Fibroblast of skin of abdomen (primary cell): ENCODE measurements around the gene MYOF.
"Not testable (repeated sequence)": the region's sequence is repeated elsewhere in the genome, so short reads cannot be mapped to it uniquely, and the experiment has no call there.

ENCODE experiments used
- DNase-seq: peaks from one replicate; pipeline ENCODE4 v3.0.0-alpha.2; 2013

The MYOF gene

DNA sequence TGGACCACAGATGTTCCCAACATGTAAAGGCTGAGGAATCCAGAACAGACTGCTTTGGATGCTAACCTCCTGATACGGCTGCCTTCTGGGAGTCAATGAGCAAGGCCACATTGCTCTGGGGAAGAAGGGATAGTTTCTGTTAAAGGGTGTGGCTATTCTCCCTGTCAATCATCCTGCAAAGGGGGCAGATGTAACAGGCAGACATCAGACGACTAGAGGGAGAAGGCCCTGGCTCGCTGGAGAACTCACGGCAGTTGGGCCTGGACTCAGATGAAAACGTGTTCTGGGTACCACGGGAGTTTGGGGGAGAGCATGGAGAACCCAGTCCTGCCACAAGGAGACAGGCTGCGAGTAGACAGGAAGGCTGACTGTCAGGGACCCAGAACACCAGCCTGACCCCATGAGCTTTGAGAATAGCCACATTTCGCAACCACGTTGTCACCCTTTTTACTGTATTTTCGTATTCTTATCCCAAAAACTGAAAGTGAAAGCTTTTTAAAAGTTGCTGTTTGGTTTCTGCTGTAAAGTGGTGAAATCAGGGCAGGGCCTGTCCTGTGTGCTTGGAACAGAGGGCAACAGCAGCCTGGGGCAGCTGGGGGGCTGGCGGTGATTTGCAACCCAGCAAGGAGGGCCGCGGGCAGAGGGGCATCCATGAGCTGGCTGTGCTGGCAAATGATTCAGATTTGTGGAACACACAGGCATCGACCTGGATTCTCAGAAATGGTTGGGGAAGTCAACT lies 95.3 kb downstream of the MYOF start:
- peak; percentile 47 for DNase-seq

DNA sequence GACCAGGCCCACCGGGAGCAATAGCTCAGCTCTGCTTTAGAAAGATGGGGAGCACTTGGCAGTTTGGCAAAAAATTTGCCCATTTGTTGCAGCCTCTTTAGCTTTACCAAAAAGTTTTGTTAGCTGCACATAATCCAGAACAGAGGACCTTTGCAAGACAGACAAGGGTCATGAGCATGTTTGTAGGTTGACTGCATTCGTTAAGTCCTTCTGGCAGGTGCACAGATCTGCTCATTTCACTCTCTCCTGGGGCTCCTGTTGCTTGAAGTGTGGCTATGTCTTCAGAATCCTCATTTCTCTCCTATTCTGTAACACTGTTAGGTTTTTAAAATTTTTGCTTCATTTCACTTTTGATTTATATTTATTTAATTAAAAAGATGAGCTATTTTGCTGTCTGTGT lies 96.8 kb downstream of the MYOF start:
- no peak for DNase-seq

DNA sequence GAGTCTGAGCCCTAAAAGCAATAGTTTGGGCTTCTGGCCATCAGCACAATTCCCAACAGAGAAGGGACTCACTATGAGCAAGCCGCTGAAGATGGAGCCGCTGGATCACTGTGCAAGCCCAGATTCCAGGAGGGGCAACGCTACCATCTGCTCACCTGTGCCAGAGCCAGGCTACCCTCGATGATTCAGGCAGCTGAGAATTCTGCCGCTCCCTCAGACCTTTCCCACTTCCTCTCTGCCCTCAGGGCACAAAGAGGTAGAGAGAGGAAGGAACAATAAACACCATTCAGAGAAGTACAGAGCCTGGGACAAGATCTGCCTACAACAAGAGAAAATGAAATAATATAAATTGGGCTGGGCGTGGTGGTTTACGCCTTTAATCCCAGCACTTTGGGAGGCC lies 98.1 kb downstream of the MYOF start:
- DNase-seq: no peak

DNA sequence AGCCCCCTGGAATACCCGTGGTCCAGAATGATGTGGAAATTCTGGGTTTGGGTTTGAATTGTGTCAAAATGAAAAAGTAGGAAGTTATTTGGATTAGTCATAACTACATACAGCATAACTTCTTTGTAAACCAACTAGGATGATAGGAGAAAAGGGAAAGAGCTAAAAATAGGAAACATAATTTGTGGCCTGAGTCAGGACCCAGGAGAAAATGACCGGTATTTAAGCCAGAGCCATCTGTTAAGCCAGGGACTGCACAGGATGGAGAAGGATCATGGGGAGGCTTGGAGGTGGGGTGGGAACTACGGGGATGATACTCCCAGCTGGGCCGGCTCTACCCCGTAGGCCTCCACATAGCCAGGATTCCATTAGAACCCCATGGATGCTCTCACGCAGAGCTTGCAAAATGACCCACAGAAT lies 98.6 kb downstream of the MYOF start:
- peak; percentile 96 for DNase-seq

DNA sequence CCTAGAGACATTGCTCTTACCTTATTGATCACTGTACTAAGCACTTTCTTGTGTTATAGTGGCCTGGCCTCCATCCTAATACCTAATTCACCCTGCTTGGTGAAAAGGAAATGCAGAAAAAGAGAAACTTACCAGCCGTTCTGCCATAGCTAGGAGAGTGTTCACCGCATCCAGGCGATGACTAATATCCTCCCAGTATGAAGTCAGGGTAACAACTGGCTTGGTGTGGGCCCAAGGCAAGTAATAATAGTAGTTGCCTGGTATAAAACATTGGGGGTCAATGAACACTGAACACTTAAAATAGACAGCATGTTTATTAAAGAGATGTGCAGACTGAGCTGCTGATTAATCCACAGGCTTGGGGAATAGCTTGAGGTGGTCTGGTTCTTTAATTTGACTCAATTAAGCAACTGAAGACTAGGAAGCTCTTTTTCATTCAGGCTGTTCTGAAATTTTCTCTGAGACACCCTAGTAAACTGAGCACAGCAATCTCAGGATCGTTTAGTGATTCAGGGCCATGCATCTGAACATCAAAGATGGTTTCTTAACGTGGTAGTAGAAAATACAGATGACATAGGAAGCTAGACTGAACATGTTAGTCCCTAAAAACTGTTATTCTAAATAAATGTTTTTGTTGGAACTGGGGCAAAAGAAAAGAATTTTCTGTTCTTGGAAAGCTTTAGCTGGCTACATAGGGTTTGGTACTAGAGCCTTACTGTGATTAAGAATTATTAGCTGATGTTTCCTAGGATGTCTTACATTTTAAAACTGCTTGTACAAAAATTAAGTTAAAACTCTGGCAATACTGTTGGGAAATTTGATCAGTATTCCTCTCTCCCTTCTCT lies 102.2 kb downstream of the MYOF start:
- peak; percentile 46 for DNase-seq

DNA sequence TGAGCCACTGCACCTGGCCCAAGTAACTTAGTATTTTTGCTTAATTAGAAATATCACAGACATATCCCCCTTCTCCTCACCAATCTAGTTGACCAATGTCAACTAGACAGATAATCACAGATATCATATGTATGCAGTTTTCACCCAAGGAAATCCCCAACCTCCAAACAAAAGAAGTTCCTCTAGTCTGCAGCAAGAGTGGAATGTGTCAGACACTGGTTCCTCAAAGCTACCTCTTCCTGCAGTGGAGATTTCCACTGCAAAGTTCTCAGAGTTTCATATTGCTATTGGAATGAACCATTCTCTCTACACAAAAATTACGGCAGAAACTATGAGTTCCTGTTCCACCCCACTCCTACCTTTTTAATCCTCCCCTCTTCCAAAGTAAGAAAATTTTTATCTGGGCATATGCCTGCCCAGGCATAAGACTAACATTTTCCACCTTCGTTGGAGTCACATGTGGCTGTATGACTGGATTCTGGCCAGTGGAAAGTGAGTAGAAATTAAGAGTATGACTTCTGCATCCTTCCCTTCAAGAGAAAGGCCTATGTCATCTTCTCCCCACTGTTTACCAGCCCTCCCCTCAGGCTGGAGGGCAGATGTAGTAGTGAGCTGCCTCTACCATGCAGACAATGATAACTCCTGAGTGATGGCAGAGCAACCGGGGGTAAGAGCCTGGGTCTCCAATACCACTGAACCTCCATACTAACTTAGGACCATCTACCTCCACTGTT lies 103.0 kb downstream of the MYOF start:
- DNase-seq: no peak

DNA sequence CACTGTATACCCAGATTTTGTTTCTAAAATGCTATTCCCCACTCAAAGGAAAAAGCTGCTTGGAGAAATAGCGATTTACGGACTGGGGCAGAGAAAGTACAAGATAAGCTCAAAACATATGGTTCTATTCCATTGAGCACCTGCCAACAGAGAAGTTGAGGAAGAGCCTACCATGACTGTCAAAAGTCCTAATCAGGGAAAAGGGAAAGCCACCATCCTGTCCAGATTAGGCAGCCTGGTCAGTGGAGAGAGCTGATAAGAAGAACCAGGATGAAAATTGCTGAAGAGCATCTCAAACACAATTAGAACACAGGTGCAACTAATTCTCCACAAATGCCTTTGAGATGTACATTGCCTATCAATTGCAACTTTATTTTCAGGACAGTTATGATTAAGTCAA lies 104.1 kb downstream of the MYOF start:
- DNase-seq: no peak

DNA sequence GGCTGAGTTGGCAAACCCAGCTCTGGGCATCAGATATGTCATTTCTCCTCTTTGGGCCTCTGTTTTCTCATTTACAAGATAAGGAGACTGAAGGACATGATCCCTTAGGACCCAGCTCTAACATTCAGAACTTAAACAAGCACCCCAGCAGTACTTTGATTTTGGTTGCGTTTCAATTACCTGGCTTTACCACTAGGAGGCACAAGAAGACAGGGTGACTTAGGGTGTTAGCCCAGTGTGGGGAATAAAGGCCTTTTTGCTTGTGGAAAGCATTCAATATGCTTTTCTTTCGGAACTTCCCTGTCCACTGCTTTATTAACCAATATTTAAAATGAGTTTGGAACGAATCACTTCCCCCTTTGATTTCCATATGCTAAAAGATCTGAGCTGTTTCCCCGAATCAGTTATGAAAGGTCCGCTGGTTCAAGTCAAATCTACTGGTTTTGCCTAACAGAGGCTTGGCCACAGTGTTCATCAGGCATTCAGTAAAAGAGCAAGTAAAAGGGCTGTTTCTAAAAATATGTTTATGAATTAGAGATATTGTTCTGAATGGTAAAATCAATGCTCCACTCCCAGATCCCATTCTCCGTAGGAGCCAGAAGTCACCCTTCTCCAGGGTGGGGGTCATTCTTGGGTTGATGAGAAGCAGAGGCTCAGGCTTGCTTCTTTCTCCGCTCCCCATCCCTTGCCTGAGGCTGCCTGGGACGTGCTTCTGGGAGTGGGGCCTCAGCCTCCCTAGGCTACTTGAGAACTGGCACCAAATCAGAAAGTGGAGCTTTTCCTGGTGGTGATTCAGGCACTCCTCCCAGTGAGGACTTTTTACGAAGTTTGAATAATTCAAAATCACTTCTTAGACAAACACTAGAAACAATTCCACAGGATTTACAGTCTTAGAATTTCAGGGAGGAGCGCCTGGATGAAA lies 105.5 kb downstream of the MYOF start:
- peak; percentile 78 for DNase-seq

DNA sequence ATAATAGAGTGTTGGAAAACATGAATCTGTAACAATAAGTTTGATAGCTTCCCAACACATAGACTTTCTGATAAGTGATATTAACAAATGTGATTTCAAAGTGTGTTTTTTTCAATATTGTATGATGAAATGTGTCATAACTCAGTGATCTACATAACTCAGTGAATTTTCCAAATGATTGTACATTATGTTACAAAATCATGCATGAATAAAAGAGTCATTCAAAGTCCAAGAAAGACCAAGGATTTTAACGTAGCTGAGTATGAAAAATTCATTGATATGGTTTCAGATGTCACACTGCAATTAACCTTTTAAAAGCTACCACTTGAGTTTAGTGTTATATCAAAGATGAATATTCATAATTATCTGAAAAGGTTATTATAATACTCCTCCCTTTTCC lies 111.2 kb downstream of the MYOF start:
- DNase-seq: no peak

DNA sequence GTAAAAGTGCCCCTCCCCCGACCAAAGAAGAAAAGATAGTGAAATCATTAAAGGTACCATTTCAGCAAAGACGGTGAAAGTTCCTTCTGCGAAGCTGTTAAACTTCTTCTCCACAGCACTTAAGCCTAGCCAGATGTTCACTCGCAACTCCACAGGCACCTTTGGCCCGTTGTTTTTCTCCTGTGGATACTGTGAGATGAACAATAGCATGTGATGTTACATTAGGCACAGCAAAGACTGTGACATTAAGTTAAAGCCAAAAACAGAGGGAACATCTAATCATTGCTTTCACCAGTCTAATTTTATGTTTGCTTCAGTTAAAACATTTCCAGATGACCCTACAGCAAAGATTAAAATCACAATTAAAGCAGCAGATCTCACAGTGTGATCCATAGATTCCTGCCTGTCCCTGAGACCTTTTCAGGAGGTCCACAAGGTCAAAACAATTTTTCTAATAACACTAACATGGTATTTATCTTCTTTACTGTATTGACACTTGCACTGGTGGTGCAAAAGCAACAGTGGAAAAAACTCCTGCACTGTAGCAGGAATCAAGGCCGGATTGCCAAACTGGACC lies 112.5 kb downstream of the MYOF start:
- DNase-seq: no peak

DNA sequence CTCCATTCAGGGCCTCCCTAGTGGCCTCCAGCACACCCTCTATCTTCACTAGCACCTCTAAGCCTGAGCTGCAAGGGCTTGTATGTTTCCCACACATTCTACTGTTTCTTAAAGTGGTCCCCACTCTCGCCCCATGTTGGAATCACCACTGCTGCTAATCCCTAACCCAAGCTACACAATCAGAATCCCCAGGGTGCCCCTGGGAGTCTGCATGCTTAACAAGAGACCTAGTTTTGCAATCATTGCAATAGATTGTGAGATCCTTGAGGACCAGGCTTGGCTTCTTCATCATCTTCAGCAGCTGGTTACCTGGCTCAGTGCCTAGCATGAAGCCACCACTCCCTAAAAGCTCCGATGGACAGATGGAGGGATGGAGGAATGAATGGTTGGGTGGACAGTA lies 113.9 kb downstream of the MYOF start:
- DNase-seq: no peak

DNA sequence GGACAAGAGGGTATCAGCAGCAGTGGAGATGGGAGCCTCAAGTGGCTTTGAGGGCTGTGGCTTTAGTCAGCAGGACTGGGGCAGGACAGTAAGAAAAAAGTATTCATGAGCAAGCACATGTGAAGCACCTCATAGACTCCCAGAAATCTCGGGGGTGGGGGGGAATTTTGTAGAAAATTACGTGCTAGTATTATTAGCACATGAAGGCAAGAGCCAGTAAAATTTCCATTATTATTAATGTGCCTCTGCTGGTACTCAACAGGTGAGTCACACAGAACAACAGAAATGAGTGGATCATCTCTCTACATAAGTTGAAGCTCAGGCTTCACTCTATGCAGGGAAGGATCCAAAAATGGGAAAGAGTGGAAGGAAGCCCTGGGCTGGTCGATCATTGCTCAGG lies 114.5 kb downstream of the MYOF start:
- DNase-seq: no peak

DNA sequence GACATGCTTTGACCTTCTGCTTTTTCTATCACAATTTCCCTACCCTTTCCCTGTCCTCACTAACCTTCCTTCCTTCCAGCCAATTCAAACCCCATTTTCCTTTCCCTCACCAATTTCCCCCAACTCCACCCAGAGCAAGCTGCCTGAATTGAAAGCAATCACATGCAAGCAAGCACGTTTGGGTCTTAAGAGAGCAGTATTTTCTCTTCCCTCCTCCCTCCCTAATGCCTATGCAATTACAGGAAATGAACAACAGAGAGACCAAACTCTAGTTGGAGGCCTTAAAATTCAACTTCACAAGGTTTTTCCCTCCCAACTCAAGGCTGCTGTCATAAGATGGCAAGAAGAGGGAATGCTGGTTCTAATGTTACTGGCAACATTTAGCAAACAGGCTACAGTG lies 117.2 kb downstream of the MYOF start:
- no peak for DNase-seq

DNA sequence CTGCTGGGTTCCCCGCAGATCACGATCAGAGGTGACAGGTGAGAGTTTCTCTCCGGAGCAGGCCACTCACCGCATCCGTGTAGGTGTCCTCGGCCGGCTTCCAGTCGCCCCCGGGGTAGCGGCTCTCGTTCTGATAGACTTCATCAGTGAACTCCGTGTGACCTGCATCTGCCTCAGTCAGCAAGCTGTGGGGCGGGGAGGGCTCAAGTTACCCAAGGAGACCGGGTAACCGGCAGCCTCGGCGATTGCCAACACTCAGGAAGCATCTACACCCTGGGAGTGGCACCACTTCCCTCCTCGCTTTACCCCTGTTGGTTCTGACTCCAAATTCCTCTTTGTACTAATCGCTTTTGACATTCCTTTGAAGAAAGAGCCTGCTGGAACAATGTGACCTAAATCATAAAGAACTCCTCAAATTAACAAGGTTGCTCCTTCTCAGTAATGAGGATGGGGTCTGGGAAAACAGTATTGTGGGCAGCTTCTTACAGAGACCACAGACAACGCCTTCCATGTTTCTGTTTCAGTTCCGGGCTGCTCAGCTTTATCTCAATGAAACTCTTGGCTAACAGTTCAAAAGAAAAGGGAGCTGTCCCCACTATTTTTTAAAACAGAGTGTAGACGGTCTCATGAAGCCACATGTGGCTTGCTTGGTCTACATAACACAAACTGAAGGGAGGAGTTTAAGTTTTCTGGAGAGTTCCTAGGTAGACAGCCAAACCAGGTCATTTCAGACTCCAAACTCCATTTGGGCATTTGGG lies 118.1 kb downstream of the MYOF start:
- DNase-seq: no peak

DNA sequence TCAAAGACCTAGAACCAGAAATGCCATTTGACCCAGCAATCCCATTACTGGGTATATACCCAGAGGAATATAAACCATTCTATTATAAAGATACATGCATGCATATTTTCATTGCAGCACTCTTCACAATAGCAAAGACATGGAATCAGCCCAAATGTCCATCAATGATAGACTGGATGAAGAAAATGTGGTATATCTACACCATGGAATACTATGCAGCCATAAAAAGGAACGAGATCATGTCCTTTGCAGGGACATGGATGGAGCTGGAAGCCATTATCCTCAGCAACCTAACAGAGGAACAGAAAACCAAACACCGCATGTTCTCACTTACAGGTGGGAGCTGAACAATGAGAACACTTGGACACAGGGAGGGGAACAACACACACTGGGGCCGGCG lies 123.7 kb downstream of the MYOF start:
- DNase-seq: not testable (repeated sequence)

DNA sequence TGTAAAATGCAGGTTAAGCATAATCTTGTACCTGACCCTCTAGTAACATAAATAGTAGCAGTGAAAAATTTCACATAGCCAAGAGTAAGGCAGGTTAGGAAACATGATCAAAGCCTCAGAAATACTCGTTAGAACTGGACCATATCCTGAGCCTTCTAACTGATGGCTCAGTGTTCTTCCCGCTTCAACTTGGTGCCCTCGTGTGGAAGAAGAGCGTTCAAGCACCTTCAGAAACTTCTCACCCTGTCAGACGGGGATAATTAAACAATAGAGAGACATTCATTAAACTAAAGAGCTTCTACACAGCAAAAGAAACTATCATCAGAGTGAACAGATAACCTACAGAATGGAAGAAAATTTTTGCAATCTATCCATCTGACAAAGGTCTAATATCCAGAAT lies 124.5 kb downstream of the MYOF start:
- peak; percentile 35 for DNase-seq

DNA sequence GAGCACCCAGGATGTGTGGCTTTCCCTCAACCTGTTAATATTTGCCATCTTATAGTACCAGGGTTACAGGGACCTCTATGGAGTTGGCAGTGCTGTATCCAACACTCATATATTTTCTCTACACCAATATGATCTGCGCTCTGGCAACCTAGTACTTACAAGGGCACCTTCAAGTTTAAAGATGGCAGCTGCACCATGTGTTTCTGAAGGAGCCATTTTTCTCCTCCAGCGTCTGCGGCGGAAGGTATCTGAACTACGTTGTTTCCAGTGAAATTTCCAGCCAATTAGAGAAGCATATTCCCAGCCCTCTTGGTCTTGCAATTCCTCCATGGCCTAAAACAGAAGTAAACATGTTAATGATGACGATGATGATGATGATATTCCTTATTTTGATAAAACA lies 125.6 kb downstream of the MYOF start:
- no peak for DNase-seq

DNA sequence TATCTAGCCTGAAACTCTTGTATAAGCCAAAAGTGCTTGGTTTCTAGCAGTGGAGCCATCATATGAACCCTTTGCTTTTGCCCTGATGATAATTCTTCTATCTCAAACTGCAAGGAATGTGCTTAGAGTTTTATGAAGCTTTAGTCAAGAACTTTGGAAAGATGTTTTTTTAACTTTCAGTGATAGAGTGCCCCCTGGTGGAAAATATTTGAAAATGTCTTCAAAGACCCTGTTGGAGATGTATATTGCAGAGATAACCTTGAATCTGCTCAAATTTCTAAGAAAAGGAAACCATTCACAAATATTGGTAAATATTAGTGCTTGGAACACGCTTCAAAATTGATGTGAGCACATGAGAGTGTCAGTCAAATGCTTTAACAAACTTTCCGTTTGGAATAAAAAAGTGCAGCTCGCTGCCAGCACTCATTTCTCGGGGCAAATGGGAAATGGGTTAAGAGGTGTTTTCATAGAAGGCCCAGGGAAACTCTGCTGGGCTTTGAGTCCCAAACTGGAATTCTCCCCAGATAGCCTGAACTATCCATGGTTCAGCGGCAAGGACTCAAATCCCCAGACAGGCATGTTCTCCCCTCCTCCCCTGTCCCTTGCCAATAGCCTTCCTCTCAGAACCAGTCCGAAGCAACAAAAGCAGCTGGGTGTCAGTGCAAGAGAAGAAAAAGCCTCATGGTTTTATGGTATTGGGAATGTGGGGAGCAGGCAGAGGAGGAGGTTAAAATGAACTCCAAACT lies 129.3 kb downstream of the MYOF start:
- peak; percentile 49 for DNase-seq

DNA sequence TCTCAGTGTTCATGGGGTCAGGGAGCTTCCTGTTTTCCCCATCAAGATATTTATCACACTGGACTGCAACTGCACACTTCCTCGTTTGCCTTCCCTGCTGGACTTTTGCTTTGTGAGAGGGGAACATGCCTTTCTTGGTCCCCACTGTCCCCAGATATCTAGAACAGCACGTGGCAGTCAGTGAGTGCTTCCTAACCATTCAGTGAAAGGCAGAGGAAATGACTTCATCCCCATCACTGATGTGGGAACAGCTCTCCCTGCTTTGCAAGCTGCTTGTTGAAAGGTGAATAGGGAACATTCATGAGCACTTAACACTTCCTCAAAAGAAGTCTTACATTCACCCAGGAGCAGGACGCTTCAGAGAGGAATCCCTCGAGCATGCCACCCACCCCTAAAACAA lies 135.4 kb downstream of the MYOF start:
- no peak for DNase-seq

DNA sequence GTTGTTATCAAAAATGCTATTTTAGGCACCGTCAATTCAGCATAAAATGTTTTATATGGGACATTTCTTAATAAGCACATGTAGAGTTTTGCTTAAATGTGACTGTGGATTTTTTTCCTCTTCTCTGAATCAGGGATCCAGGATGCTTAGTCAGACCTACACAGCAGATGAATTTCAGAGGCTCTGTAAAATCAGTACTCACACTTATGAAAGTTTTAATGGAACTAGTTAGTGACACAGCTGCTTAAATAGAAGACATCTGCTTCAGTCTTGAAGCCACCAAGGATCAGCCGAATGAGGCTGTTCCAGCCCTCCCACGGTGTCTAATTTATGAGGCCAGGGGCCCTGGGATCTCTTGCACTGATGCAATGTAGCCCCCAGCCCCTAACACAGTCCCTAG lies 136.0 kb downstream of the MYOF start:
- no peak for DNase-seq
